ENCODE results near the gene TSHZ3.

DNA sequence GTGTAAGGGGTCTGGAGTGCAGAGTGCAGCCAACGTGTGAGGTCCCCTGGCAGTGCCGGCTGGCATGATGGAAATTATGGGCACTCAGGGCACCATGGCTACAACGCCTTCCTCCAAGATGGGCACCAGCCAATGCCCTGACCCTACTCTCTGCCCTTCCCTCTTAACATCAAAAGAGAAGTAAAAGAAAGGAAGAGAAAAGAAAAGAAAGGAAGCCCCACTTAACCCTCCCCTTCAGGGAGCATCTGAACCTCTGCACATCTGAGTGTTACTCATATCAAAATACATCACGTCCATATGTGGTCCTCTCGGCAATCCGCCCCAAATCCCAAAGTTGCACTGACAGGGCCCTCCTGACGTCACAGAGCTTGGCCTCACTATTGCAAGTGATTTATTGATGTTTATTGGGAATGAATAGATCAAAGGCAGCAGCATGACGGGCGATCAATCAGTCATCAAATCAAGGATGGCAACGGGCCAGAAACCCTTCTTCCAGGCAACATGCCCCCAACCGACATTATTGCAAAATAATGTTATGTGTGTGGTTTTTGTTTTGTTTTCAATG is 1.3 kb downstream of the TSHZ3 start:
- TF ChIP-seq ZFX (IDR thresholded peaks at IDR 0.05; ENCODE audit: borderline replicate concordance) = no peak
- TF ChIP-seq, protein P1, sequence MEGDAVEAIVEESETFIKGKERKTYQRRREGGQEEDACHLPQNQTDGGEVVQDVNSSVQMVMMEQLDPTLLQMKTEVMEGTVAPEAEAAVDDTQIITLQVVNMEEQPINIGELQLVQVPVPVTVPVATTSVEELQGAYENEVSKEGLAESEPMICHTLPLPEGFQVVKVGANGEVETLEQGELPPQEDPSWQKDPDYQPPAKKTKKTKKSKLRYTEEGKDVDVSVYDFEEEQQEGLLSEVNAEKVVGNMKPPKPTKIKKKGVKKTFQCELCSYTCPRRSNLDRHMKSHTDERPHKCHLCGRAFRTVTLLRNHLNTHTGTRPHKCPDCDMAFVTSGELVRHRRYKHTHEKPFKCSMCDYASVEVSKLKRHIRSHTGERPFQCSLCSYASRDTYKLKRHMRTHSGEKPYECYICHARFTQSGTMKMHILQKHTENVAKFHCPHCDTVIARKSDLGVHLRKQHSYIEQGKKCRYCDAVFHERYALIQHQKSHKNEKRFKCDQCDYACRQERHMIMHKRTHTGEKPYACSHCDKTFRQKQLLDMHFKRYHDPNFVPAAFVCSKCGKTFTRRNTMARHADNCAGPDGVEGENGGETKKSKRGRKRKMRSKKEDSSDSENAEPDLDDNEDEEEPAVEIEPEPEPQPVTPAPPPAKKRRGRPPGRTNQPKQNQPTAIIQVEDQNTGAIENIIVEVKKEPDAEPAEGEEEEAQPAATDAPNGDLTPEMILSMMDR (IDR thresholded peaks at IDR 0.05) = no peak

All from 22Rv1 (cell line).